SJSA1 (cell line): ENCODE results near the gene L3MBTL1. TPM values are rescaled to one million over a fixed set of nuclear protein-coding genes. Genes with fewer than 3 reads are reported as not detected.

ENCODE experiments used
- DNase-seq, 2 experiments: peaks; one replicate each; pipeline ENCODE4 v3.0.0-alpha.2; 2015 to 2020; ENCODE audit warnings: low spot score in 2 of 2, low read depth in 1 of 2
- H3K27ac ChIP-seq: fragments of 250-450 bp; sonication (Bioruptor Pico); 2 replicates; pipeline ENCODE4 v1.5.1; 2020; ENCODE audit warnings: mild to moderate bottlenecking, moderate library complexity
- H3K27me3 ChIP-seq: fragments of 250-450 bp; sonication (Bioruptor Pico); replicated peaks from 2 replicates; pipeline ENCODE4 v1.5.1; 2020; ENCODE audit warnings: mild to moderate bottlenecking, moderate library complexity
- H3K36me3 ChIP-seq: fragments of 250-450 bp; sonication (Bioruptor Pico); 2 replicates; pipeline ENCODE4 v1.5.1; 2020; ENCODE audit warnings: mild to moderate bottlenecking
- H3K4me1 ChIP-seq: fragments of 250-450 bp; sonication (Bioruptor Pico); replicated peaks from 2 replicates; pipeline ENCODE4 v1.6.1; 2021; ENCODE audit warnings: mild to moderate bottlenecking
- H3K4me3 ChIP-seq: fragments of 250-450 bp; sonication (Bioruptor Pico); 2 replicates; pipeline ENCODE4 v1.5.1; 2020; ENCODE audit warnings: mild to moderate bottlenecking
- H3K9me3 ChIP-seq: fragments of 250-450 bp; sonication (Bioruptor Pico); replicated peaks from 2 replicates; pipeline ENCODE4 v1.5.1; 2020; ENCODE audit warnings: mild to moderate bottlenecking
- total RNA-seq: library from RNA; depleted of rRNA; stranded (reverse); fragments of >200 nt; shearing (Covaris generic); gene quantifications from 2 replicates; pipeline ENCODE4 v1.2.3, GENCODE V29; 2014

L3MBTL1 gene
- total RNA-seq, 1 experiment from 2014 or later, result not detected

GRCh38 chr20:43544501-43544900, 37.0 kb downstream of the L3MBTL1 start:
- H3K27ac ChIP-seq, result no peak overlapping the region
- H3K27me3 ChIP-seq, result no peaks in the 10 kb centered on the region
- H3K4me3 ChIP-seq, result no peak overlapping the region
- no peaks in the 10 kb centered on the region for H3K36me3 ChIP-seq
- DNase-seq, result no peak
- H3K4me1 ChIP-seq, result no peaks in the 10 kb centered on the region
- peaks cover 4% of the 10 kb centered on the region for H3K9me3 ChIP-seq

DNA sequence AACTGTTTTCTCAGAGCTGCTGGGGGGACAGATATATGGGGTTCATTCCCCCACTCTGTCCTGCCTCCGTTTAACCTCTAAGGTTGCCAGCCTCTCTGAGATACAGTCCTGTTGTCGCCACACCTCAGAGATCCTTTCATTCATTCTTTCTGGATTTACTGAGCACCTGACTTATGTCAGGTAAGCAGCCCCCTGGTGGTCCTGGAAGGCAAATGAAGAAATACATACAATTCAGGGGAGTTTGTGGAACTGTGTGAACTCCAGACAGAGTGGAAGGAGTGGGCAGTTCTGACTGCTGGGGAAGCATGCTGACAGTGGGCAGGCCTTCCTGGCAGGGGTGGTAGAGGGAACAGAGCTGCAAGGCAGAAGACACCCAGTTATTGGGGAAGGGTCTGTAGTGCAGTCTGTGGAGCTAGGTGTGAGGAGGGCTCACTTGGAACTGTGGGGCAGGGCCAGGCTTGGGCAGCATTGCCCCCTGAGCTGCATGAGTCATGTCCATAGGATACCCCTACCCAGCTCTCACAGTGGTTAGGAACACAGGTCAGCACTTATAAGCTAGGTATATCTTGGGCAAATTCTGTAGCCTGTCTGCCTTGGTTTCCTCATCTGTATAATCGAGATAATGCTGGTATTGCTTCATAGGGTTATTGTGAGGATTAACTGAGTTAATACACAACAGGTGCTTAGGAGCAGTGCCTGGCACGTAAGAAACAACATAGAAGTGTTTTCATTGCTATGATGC, 38.5 kb downstream of the L3MBTL1 start:
- H3K27me3 ChIP-seq, result no peaks in the 10 kb centered on the region
- H3K27ac ChIP-seq, result no peak overlapping the region
- H3K4me1 ChIP-seq, result no peaks in the 10 kb centered on the region
- no peaks in the 10 kb centered on the region for H3K36me3 ChIP-seq
- DNase-seq, result no peak
- peaks cover 4% of the 10 kb centered on the region for H3K9me3 ChIP-seq
- H3K4me3 ChIP-seq, result no peak overlapping the region

DNA sequence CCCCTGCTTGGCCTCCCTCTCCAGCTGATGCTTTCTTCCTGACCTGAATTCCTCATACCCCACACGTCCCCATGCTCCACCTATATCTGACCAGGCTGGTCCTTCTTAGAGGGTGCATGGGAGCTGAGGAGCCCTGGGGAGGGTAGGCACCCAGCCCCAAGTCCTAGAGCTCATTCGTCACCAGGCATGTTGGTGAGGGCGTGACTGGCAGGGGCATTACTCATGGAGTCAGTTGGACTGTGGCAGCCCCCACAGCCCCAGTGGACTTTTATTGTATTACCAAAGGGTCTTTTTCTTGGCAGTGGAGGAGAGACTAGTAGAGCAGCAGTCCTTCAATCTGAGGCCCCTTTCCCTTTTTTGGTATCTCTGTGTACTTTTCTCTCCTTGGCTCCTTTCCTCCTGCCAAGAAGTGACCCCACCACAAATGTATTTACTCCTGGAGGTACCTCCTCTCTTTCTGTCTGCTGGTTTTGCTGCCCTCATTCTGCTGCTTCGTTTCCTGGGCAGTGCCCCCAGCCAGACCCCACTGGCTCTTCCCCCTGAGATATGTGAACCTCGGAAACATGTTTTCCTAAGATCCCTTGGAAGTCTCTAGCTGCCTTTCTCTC, 40.9 kb downstream of the L3MBTL1 start:
- H3K9me3 ChIP-seq, result peaks cover 4% of the 10 kb centered on the region
- no peaks in the 10 kb centered on the region for H3K4me1 ChIP-seq
- no peak for DNase-seq
- no peak overlapping the region for H3K27ac ChIP-seq
- no peak overlapping the region for H3K4me3 ChIP-seq
- no peaks in the 10 kb centered on the region for H3K36me3 ChIP-seq
- H3K27me3 ChIP-seq, result no peaks in the 10 kb centered on the region; the same call in 1 of the 2 replicates

DNA sequence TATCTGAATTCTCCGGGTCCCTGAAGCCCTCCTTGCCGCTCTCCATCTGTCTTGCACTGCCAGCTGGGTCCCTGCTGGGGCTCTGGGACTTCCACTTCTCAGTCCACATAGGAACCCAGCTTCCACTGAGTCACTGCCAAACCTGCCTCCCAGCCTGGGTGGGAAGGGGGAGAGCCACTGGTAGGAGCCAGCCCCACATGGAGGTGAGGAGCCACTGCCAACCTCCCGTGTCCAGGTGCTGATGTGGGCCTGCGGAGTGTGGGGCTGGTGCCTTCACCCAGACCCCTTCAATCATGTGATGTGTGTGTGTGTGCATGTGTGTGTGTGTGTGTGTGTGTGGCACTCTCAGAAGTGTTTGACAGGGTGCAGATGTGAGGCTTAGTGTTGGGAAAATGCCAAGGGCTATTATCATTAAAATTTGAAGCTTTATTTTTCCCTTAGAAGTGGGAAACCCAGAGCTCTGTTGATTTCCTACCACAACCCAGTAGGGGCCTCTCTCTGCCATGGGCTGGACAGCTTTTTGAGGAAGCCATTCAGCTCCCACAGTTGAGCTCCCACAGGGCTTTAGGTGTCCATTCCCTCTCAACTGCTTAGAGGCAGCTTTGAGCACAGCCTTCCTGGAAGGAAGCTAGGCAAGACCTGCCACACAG, 42.0 kb downstream of the L3MBTL1 start:
- no peak for DNase-seq
- Histone ChIP-seq H3K36me3 (no peaks in the 10 kb centered on the region), H3K27ac (no peak overlapping the region), H3K27me3 (no peaks in the 10 kb centered on the region; the same call in 1 of the 2 replicates), H3K4me1 (no peaks in the 10 kb centered on the region), H3K4me3 (no peak overlapping the region), H3K9me3 (peaks cover 4% of the 10 kb centered on the region)

DNA sequence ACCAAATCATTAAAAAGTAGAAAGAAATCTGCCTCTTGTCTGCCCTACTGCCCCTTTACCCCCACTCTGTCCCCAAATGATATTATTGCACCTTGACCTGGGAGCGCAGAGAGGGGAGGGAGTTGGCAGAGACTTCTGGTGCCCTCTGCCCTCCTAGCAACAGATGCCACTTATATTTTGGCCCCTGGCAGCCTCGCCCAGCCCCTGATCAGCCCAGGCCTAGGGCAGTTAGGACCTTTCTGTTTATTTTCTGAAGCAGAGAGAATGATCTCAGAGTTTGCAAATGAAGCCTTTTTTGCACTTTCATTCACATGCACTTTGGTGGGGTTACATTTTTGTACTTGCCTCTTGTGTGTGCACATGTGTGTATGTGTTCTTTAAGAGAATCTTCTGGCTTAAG, 43.0 kb downstream of the L3MBTL1 start:
- Histone ChIP-seq H3K36me3 (no peaks in the 10 kb centered on the region), H3K4me3 (no peak overlapping the region), H3K4me1 (no peaks in the 10 kb centered on the region), H3K27ac (no peak overlapping the region), H3K27me3 (no peaks in the 10 kb centered on the region; the same call in 1 of the 2 replicates), H3K9me3 (peaks cover 4% of the 10 kb centered on the region)
- DNase-seq, result no peak

DNA sequence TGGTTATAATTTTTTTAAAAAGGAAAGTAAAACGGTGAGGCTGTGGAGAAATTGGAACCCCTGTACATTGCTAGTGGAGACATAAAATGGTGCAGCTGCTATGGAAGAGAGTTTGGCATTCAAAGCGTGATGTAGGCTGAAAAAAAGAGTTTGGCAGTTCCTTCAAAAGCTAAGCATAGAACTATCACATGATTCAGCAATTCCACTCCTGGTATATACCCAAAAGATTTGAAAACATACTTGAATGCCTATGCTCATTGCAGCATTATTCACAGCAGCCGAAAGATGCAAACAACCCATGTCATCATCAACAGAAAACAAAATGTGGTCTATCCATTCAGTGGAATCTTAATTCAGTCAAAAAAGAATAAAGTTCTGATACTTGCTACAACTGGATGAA, 46.9 kb downstream of the L3MBTL1 start:
- Histone ChIP-seq H3K27me3 (no peaks in the 10 kb centered on the region; the same call in 1 of the 2 replicates), H3K4me3 (no peak overlapping the region), H3K9me3 (no peaks in the 10 kb centered on the region), H3K36me3 (no peaks in the 10 kb centered on the region), H3K27ac (no peak overlapping the region), H3K4me1 (no peaks in the 10 kb centered on the region)
- no peak for DNase-seq

DNA sequence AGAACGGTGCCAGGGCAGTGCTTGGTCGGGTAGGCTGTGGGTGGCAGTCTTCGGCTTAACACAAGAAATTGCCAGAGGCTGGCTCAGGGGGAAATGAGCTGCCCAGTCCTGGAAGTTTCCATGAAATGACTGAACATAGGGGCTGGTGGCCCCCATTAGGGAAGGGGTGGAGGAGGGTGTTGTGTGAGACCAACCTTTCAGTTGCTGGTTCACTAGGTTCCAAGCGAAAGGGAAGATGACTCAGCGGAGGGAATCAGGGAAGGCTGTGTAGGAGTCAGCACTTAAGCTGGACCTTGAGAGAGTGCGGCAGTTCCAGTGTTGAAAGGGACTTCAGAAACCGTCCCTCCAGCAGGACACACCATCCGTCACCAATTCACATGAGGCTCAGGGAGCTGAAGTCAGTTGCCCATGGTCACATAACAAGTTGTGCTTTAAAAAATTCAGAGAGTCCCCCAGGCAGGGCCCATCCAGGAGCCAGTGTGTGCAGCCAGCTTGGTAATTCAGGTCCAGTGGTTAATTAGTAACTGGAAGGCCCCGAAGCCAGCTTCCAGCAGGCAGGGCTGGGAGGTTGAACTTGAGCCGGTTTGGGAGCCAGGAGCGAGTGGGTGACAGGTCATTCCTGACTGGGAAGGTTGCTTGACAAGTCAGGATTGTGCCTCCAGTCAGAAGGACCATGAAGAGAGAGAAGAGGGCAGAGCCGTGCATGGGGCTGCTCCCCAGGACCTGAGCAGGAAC, 51.1 kb downstream of the L3MBTL1 start, which contains the start of gene SGK2:
Gene SGK2, plus strand, starts transcription at position 616 of the 735 bp plus-strand sequence. CDS start 7,469 bp downstream, outside the sequence.
- no peak for DNase-seq
- no peaks in the 10 kb centered on the region for H3K9me3 ChIP-seq
- H3K27me3 ChIP-seq, result no peaks in the 10 kb centered on the region
- no peak within 1 kb of the TSS for H3K4me3 ChIP-seq
- no peak within 1 kb of the TSS for H3K27ac ChIP-seq
- no peaks in the 10 kb centered on the region for H3K4me1 ChIP-seq
- no peaks in the 10 kb centered on the region for H3K36me3 ChIP-seq

DNA sequence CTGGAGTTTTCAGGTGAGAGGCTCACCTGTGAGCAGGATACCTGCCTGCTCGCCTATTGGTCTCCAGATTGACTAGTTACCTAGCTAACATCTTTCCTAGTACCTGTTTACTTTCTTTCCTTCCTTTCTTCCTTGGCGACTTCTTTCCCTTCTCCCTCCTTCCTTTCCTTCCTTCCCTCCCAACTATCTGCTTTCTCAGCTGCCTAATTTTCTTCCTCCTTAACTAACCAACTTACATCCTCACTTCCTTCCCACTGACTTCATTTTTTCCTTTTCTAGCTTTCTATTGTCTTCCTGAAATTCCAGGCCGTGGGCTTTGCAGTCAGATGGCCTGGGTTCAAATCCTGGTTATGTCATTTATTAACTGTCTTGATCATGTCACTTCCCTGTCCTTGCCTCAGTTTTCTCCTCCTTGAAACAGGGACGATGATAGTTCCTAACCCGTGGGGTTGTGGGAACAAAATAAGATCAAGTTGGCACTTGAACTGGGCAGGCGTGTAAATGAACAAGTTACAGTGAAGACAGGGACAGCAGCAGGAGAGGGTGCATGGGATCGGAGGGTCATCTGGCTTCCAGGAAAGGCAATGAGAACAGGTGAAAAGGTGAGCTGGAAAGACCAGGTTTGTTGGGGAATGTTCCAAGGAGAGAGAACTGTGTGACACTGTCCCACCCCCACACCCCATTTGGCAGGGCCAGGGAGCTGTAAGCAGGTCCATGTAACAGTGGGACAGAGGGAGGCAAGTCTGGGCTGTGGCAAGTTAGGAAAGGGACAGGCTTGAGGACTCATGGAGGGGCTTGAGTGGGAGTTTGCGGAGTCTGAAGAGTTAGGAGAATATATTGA, 51.9 kb downstream of the L3MBTL1 start:
- DNase-seq, result no peak
- Histone ChIP-seq H3K27me3 (no peaks in the 10 kb centered on the region), H3K36me3 (no peaks in the 10 kb centered on the region), H3K4me1 (no peaks in the 10 kb centered on the region), H3K9me3 (no peaks in the 10 kb centered on the region), H3K4me3 (no peak overlapping the region), H3K27ac (no peak overlapping the region)

DNA sequence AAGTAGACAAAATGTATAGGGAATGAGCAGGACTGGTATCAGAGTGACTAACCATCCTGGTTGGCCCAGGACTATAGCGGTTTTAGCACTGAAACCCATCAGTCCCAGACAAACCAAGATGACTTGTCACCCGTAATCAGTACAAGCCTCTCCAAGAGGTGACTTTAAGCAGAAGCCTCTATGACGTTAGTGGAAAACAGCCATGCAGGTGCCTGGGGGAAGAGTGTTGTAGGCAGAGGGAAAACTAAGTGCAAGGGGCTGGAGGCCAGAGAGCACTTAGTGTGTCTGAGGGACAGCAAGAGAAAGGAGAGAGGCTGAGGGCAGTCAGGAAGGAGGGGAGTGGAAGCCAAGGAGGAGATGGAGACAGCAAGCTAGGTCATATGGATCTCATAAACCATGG, 53.5 kb downstream of the L3MBTL1 start:
- Histone ChIP-seq H3K27ac (no peak overlapping the region), H3K36me3 (no peaks in the 10 kb centered on the region), H3K4me3 (no peak overlapping the region), H3K27me3 (no peaks in the 10 kb centered on the region), H3K4me1 (no peaks in the 10 kb centered on the region), H3K9me3 (no peaks in the 10 kb centered on the region)
- no peak for DNase-seq

GRCh38 chr20:43563429-43563828, 55.9 kb downstream of the L3MBTL1 start:
- no peaks in the 10 kb centered on the region for H3K9me3 ChIP-seq
- no peak for DNase-seq
- H3K4me1 ChIP-seq, result no peaks in the 10 kb centered on the region
- H3K4me3 ChIP-seq, result no peak overlapping the region
- no peak overlapping the region for H3K27ac ChIP-seq
- no peaks in the 10 kb centered on the region for H3K36me3 ChIP-seq
- H3K27me3 ChIP-seq, result no peaks in the 10 kb centered on the region

GRCh38 chr20:43563991-43564390, 56.5 kb downstream of the L3MBTL1 start:
- no peak overlapping the region for H3K4me3 ChIP-seq
- DNase-seq, result no peak

DNA sequence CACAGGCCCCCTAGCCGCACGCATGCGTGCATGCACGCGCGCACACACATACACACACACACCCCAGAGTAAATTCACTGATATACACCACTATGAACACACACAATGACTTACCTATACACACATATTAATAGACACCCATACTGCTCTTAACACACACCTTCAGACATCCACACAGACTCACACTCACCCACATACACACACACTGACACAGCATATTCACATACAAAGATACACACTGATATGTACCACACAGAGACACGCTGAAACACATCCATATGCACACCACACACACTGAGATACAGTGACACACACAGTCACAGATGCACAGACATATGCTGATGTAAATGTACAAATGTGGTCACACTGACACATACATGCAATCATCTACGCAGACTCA, 57.0 kb downstream of the L3MBTL1 start:
- Histone ChIP-seq H3K9me3 (no peaks in the 10 kb centered on the region), H3K4me1 (no peaks in the 10 kb centered on the region), H3K36me3 (no peaks in the 10 kb centered on the region)

More at GRCh38 chr20:43563991-43564390, 56.5 kb downstream of the L3MBTL1 start:
- H3K27me3 ChIP-seq, result no peaks in the 10 kb centered on the region
- no peaks in the 10 kb centered on the region for H3K4me1 ChIP-seq
- no peak overlapping the region for H3K27ac ChIP-seq
- H3K36me3 ChIP-seq, result no peaks in the 10 kb centered on the region
- H3K9me3 ChIP-seq, result no peaks in the 10 kb centered on the region

More for the DNA sequence above, 57.0 kb downstream of the L3MBTL1 start:
- no peak overlapping the region for H3K27ac ChIP-seq
- DNase-seq, result no peak
- no peak overlapping the region for H3K4me3 ChIP-seq
- no peaks in the 10 kb centered on the region for H3K27me3 ChIP-seq
